Nephron (organoid): ENCODE data around the gene MLH1.

ENCODE experiments used
- H3K27ac Mint-ChIP-seq, 3 experiments: 2 replicates each; pipeline ENCODE4 v1.8.0; 2020; ENCODE audit warnings: mixed read lengths in 3 of 3, mild to moderate bottlenecking in 2 of 3, moderate library complexity in 1 of 3
- H3K27me3 Mint-ChIP-seq: 2 replicates; pipeline ENCODE4 v1.8.0; 2021; ENCODE audit warnings: low read depth, mild to moderate bottlenecking, moderate library complexity, mixed read lengths
- H3K36me3 Mint-ChIP-seq: 2 replicates; pipeline ENCODE4 v1.8.0; 2020; ENCODE audit warnings: low read depth, mixed read lengths
- H3K4me1 Mint-ChIP-seq: 2 replicates; pipeline ENCODE4 v1.8.0; 2020; ENCODE audit warnings: mixed read lengths
- H3K4me3 Mint-ChIP-seq, 3 experiments: 2 replicates each; pipeline ENCODE4 v1.8.0; 2020; ENCODE audit warnings: mild to moderate bottlenecking in 3 of 3, mixed read lengths in 3 of 3, moderate library complexity in 2 of 3
- H3K9me3 Mint-ChIP-seq: 2 replicates; pipeline ENCODE4 v1.8.0; 2020; ENCODE audit warnings: mixed read lengths
- TF ChIP-seq, protein P1 (sequence below), 3 experiments: fragments of 200-600 bp; sonication (generic); IDR thresholded peaks; one replicate each; pipeline ENCODE4 v1.5.0; 2021; ENCODE audit warnings: antibody characterized with exemption in 3 of 3; ENCODE audit not compliant: unreplicated experiment in 3 of 3

MLH1 gene

DNA sequence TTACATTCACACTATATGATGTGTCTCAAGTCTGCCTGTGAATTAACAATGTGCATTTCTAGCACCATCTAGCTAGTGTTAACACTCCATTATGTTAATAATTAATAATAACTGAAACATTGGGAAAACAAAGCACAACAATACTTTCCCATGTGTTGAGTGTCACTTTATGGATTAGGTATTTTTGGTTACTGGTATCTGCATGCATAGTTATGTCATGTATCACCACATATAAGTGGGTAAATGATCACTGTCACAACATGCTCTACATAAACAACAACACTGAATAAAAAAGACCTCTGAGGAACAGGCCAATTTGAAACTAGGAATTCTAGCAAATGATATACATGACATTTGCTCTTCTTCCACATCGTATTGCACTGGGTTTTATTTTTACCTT, 74.7 kb downstream of the MLH1 start:
- no peak overlapping the region for H3K27ac Mint-ChIP-seq
- peaks cover 52% of the 10 kb centered on the region for H3K36me3 Mint-ChIP-seq
- TF ChIP-seq, protein P1, sequence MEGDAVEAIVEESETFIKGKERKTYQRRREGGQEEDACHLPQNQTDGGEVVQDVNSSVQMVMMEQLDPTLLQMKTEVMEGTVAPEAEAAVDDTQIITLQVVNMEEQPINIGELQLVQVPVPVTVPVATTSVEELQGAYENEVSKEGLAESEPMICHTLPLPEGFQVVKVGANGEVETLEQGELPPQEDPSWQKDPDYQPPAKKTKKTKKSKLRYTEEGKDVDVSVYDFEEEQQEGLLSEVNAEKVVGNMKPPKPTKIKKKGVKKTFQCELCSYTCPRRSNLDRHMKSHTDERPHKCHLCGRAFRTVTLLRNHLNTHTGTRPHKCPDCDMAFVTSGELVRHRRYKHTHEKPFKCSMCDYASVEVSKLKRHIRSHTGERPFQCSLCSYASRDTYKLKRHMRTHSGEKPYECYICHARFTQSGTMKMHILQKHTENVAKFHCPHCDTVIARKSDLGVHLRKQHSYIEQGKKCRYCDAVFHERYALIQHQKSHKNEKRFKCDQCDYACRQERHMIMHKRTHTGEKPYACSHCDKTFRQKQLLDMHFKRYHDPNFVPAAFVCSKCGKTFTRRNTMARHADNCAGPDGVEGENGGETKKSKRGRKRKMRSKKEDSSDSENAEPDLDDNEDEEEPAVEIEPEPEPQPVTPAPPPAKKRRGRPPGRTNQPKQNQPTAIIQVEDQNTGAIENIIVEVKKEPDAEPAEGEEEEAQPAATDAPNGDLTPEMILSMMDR (IDR thresholded peaks at IDR 0.05; ENCODE audit: unreplicated experiment in 3 of 3): no peak

DNA sequence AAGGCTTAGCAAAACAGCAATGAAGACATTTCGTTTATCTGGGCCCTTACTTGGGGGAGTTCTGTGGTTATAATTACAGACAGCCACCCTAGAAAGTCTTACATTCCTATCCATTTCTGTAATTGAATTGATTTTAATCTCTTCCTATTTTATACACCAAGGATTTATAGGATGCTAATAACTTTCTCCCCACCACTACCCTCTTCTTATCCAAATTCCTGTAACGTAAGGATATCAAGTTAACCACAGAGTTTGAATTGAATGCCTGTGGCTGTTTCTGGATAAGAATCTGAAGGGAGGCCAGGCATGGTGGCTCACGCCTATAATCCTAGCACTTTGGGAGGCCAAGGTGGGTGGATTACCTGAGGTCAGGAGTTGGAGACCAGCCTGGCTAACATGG, 78.6 kb downstream of the MLH1 start:
- H3K27me3 Mint-ChIP-seq: no peaks in the 10 kb centered on the region
- H3K9me3 Mint-ChIP-seq: no peaks in the 10 kb centered on the region
- no peak overlapping the region for H3K27ac Mint-ChIP-seq
- peaks cover 54% of the 10 kb centered on the region for H3K36me3 Mint-ChIP-seq
- no peak overlapping the region for H3K4me3 Mint-ChIP-seq
- H3K4me1 Mint-ChIP-seq: peaks cover 11% of the 10 kb centered on the region
- TF ChIP-seq, protein P1 (IDR thresholded peaks at IDR 0.05; ENCODE audit: unreplicated experiment in 3 of 3): no peak

More for the DNA sequence above, 74.7 kb downstream of the MLH1 start:
- H3K4me1 Mint-ChIP-seq: peaks cover 7% of the 10 kb centered on the region
- no peaks in the 10 kb centered on the region for H3K27me3 Mint-ChIP-seq
- no peak overlapping the region for H3K4me3 Mint-ChIP-seq
- H3K9me3 Mint-ChIP-seq: no peaks in the 10 kb centered on the region

DNA sequence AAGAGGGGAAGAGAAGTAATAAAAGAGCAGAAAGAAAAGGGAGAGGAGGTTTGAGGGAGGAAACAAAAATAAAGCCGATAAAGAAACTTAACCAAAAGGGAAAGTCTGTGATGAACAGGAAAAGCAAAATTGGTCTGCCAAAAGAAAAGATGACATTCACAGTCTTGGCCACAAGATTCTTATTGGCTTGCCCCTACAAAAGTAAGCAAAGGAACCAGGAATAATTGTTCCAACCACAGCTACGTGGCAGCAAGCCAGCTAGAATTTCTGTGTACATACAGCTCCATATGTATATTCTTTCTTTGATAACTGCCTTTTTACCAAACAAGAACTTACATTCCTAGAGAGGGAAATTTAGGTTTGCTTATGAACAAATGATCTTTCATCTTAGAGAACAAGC, 79.6 kb downstream of the MLH1 start:
- H3K4me1 Mint-ChIP-seq: peaks cover 11% of the 10 kb centered on the region
- H3K4me3 Mint-ChIP-seq: peak overlapping the region in 1 of 3 experiments; percentile 3
- H3K27me3 Mint-ChIP-seq: no peaks in the 10 kb centered on the region
- peaks cover 60% of the 10 kb centered on the region for H3K36me3 Mint-ChIP-seq
- peak overlapping the region; percentile 40 to 89 (median 82) for H3K27ac Mint-ChIP-seq
- no peaks in the 10 kb centered on the region for H3K9me3 Mint-ChIP-seq
- TF ChIP-seq, protein P1 (IDR thresholded peaks at IDR 0.05; ENCODE audit: unreplicated experiment in 3 of 3): no peak

DNA sequence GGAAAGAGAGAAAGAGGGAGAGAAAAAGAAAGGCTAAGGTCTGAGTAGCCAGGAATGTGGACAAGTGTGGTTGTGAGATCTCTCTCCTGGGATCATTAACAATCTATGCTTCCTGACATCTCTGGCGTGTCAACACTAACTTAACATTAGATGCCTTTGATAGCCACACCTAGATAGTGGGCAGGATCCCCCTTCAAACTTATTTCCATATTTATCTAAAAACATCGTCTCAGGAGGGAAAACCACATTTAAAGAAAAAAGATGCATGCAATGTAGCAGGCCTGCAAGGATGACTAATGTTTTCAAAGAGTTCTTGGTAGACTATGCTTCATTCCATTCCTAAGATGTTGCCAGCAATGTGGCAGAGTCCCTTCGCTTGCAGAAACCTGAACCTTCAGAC, 80.9 kb downstream of the MLH1 start:
- peak overlapping the region in 1 of 3 experiments; percentile 37 for H3K27ac Mint-ChIP-seq
- H3K4me3 Mint-ChIP-seq: no peak overlapping the region
- no peaks in the 10 kb centered on the region for H3K9me3 Mint-ChIP-seq
- peaks cover 65% of the 10 kb centered on the region for H3K36me3 Mint-ChIP-seq
- TF ChIP-seq, protein P1 (IDR thresholded peaks at IDR 0.05; ENCODE audit: unreplicated experiment in 3 of 3): no peak
- peaks cover 11% of the 10 kb centered on the region for H3K4me1 Mint-ChIP-seq
- no peaks in the 10 kb centered on the region for H3K27me3 Mint-ChIP-seq

DNA sequence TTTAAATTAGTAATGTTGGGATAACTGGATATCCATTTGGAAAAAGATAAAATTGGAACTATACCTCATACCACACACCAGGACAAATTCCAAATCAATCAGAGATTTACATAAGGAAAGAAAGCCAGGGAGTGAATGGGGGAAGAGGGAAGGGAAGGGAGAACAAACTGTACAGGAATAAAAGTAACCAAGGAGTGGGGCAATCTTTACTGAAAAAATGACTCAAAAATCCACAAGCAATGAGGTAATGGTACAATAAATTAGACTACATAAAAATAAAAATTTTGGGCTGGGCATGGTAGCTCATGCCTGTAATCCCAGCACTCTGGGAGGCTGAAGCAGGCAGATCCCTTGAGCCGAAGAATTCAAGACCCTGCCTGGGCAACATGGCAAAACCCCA, 82.6 kb downstream of the MLH1 start:
- H3K4me1 Mint-ChIP-seq: peaks cover 11% of the 10 kb centered on the region
- no peaks in the 10 kb centered on the region for H3K9me3 Mint-ChIP-seq
- TF ChIP-seq, protein P1 (IDR thresholded peaks at IDR 0.05; ENCODE audit: unreplicated experiment in 3 of 3): no peak
- no peak overlapping the region for H3K4me3 Mint-ChIP-seq
- no peak overlapping the region for H3K27ac Mint-ChIP-seq
- H3K27me3 Mint-ChIP-seq: no peaks in the 10 kb centered on the region
- H3K36me3 Mint-ChIP-seq: peaks cover 67% of the 10 kb centered on the region

DNA sequence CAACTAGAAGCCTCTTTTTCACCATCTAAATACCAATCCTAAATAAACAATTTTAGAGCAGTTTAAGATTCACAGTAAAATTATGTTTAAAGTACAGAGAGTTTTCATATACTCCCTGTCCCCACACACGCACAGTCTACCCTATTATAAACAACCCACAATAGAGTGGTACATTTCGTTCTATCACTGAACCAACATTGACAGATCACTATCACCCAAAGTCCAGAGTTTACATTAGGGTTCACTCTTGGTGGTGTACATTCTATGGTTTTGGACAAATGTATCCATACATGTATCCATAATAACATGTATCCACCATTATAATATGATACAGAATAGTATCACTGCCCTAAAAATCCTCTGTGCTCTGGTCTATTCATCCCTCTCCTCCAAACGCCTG, 89.0 kb downstream of the MLH1 start:
- H3K9me3 Mint-ChIP-seq: no peaks in the 10 kb centered on the region
- TF ChIP-seq, protein P1 (IDR thresholded peaks at IDR 0.05; ENCODE audit: unreplicated experiment in 3 of 3): no peak
- no peaks in the 10 kb centered on the region for H3K27me3 Mint-ChIP-seq
- no peaks in the 10 kb centered on the region for H3K4me1 Mint-ChIP-seq
- H3K36me3 Mint-ChIP-seq: peaks cover 53% of the 10 kb centered on the region
- no peak overlapping the region for H3K4me3 Mint-ChIP-seq
- H3K27ac Mint-ChIP-seq: no peak overlapping the region
